Esophagus squamous epithelium (tissue), 4 donors: ENCODE results near the gene HUNK.

Source experiments
- POLR2A ChIP-seq, 4 donors: fragments of 450-650 bp; IDR thresholded peaks; one replicate each; pipeline ENCODE4 v1.6.1; 2017; ENCODE audit warnings: antibody characterized with exemption in 4 of 4, mild to moderate bottlenecking in 4 of 4, moderate library complexity in 3 of 4
- TF ChIP-seq, protein P1 (sequence below), 6 experiments: fragments of 450-650 bp in 4 of 6; fragments of 200-600 bp in 2 of 6; sonication (generic) in 2 of 6; IDR thresholded peaks; one replicate each; pipeline ENCODE4 v1.5.1; 2016 to 2019; ENCODE audit warnings: antibody characterized with exemption in 6 of 6, mild to moderate bottlenecking in 4 of 6, moderate library complexity in 4 of 6

DNA sequence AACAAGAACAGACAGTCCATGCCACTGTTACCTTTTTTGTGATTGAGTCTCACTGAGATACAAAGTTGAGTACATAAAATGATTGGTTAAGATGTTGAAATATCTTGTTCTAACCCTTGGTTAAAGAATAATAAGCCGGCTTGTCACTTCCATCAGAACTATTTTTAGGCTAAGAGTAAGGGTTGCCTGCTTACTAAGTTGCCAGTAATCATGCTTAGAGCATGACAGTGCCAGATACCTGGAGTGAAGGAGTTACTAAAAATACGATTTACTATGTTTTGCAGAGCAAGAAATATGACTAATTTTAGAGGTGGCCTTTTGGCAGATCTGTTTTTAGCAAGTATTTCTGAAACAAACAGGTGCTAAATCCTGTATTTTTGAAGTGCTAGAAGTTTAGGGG lies 6.0 kb downstream of the HUNK start:
- TF ChIP-seq, protein P1, sequence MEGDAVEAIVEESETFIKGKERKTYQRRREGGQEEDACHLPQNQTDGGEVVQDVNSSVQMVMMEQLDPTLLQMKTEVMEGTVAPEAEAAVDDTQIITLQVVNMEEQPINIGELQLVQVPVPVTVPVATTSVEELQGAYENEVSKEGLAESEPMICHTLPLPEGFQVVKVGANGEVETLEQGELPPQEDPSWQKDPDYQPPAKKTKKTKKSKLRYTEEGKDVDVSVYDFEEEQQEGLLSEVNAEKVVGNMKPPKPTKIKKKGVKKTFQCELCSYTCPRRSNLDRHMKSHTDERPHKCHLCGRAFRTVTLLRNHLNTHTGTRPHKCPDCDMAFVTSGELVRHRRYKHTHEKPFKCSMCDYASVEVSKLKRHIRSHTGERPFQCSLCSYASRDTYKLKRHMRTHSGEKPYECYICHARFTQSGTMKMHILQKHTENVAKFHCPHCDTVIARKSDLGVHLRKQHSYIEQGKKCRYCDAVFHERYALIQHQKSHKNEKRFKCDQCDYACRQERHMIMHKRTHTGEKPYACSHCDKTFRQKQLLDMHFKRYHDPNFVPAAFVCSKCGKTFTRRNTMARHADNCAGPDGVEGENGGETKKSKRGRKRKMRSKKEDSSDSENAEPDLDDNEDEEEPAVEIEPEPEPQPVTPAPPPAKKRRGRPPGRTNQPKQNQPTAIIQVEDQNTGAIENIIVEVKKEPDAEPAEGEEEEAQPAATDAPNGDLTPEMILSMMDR (IDR thresholded peaks at IDR 0.05) = no peak
- no peak for TF ChIP-seq POLR2A (IDR thresholded peaks at IDR 0.05)
